H1 (cell line): ENCODE data around the gene FAM114A2. TPM values are rescaled to one million over a fixed set of nuclear protein-coding genes. Genes with fewer than 3 reads are reported as not detected.

Experiments used
- CBX5 ChIP-seq: fragments of 300-800, 300-1000 bp; sonication (generic); IDR thresholded peaks from 2 replicates; pipeline ENCODE4 v1.7.1; 2016; ENCODE audit warnings: antibody characterized with exemption, low read length, low read depth
- E2F6 ChIP-seq: IDR thresholded peaks from 2 replicates; pipeline ENCODE4 v1.6.1; 2012; ENCODE audit warnings: inconsistent platforms
- EP300 ChIP-seq, 2 experiments: IDR thresholded peaks; 1 replicate in 1 of 2; 2 replicates in 1 of 2; pipeline ENCODE4 v1.6.1; 2011 to 2012; ENCODE audit warnings: low read depth in 2 of 2, low read length in 2 of 2, mild to moderate bottlenecking in 2 of 2, borderline replicate concordance in 1 of 2, inconsistent platforms in 1 of 2, moderate library complexity in 1 of 2
- KDM5A ChIP-seq: fragments of 200-600 bp; IDR thresholded peaks from 2 replicates; pipeline ENCODE4 v1.7.1; 2012; ENCODE audit warnings: mild to moderate bottlenecking, low read length, inconsistent platforms, mixed read lengths
- YY1 ChIP-seq: IDR thresholded peaks from 2 replicates; pipeline ENCODE4 v1.6.1; 2011; ENCODE audit warnings: low read depth, mild to moderate bottlenecking, low read length
- polyA plus RNA-seq, 7 experiments: library from polyadenylated mRNA; depleted of rRNA in 3 of 7; stranded (reverse) in 5 of 7; unstranded in 2 of 7; fragments of >200 nt in 5 of 7; fragments of 200-250 nt in 2 of 7; gene quantifications; 1 replicate in 5 of 7; 2 replicates in 1 of 7; 4 replicates in 1 of 7; pipeline versions ENCODE4 v1.2.1 to v1.2.3, GENCODE V29; 2011 to 2013; ENCODE audit warnings: missing spikeins in 2 of 7, mixed read lengths in 2 of 7
- total RNA-seq: library from RNA; stranded (reverse); fragmentation: NEBNext Ultra II Directional; extraction: Animal tissue kit (Norgen Biotek cat#: 25700); gene quantifications from 2 replicates; pipeline ENCODE4 v1.2.1, GENCODE V29; 2021

The FAM114A2 gene
- total and polyA plus RNA-seq, 2 of the 8 experiments (the other 6 are each of a cell fraction or from before 2014, with no cell fraction given), result 3.8 to 9.2 TPM

- TF ChIP-seq EP300 (IDR thresholded peaks at IDR 0.05; ENCODE audit: borderline replicate concordance in 1 of 2, low read depth in 2 of 2, low read length in 2 of 2) (no peak), KDM5A (no peak), YY1 (no peak), E2F6 (no peak), CBX5 (no peak)
Observed at GRCh38 chr5:154086641-154087040, 47.9 kb upstream of the FAM114A2 start (continued).
